K562 (cell line): ENCODE results near the gene ODR4. TPM values are rescaled to one million over a fixed set of nuclear protein-coding genes. Genes with fewer than 3 reads are reported as not detected.
"Not testable (repeated sequence)": the region's sequence is repeated elsewhere in the genome, so short reads cannot be mapped to it uniquely, and the experiment has no call there.

Experiments
- ATAC-seq: fragments of 200-7000 bp; cut with Tn5 transposase; 3 replicates; pipeline ENCODE4 v1.9.1; 2020; ENCODE audit warnings: moderate library complexity
- BruUV-seq: library from RNA; stranded (reverse); fragments of 400-500 nt; replicated peaks from 2 replicates; lab custom pipeline; 2021; lab: Mats Ljungman, UMichigan
- CTCF ChIA-PET: fragments of 300-600 bp; formaldehyde crosslinking; extraction: SDS; loops from one replicate; lab custom pipeline; 2021; ENCODE audit warnings: low intra/inter-chr PET ratio; lab: Yijun Ruan, JAX
- POLR2A ChIA-PET: fragments of 300-600, 350-650 bp; sonication (Branson Sonifier 250); formaldehyde crosslinking; extraction: SDS; loops from one replicate; lab custom pipeline; 2021; ENCODE audit warnings: antibody characterized with exemption, inconsistent platforms; lab: Yijun Ruan, JAX
- DNase-seq, 4 experiments: peaks; one replicate each; pipeline versions ENCODE4 v3.0.0 to v3.0.0-alpha.2; 2011 to 2018; ENCODE audit warnings: low spot score in 3 of 4, mixed read lengths in 3 of 4; ENCODE audit errors: extremely low read depth in 1 of 4
- FAIRE-seq: peaks from 2 replicates; lab custom pipeline; 2011; peaks lifted over from hg19 to GRCh38; lab: Jason Lieb, UNC
- H2AFZ ChIP-seq: 2 replicates; pipeline ENCODE4 v1.6.0; 2011; ENCODE audit warnings: low read depth, low read length, control low read depth, inconsistent platforms
- H3K27ac ChIP-seq: fragments of 200-600 bp; 3 replicates; pipeline ENCODE4 v1.8.0; 2011; ENCODE audit warnings: low read depth, mild to moderate bottlenecking, control low read depth, inconsistent platforms, low read length, moderate library complexity, mixed read lengths; ENCODE audit errors: extremely low read depth
- H3K27me3 ChIP-seq, 2 experiments: fragments of 300-600 bp in 1 of 2; 2 replicates in 1 of 2; 3 replicates in 1 of 2; pipeline versions ENCODE4 v1.6.0 to v1.8.0; 2011; ENCODE audit warnings: inconsistent platforms in 2 of 2, low read length in 2 of 2, mild to moderate bottlenecking in 1 of 2, mixed read lengths in 1 of 2, moderate library complexity in 1 of 2; ENCODE audit not compliant: control insufficient read depth in 2 of 2, insufficient read depth in 2 of 2
- H3K36me3 ChIP-seq: fragments of 300-600 bp; 3 replicates; pipeline ENCODE4 v1.8.0; 2011; ENCODE audit warnings: mild to moderate bottlenecking, low read length, inconsistent platforms; ENCODE audit not compliant: control insufficient read depth, insufficient read depth
- H3K4me1 ChIP-seq, 2 experiments: fragments of 200-600 bp in 1 of 2; replicated peaks in 1 of 2; 2 replicates in 1 of 2; 3 replicates in 1 of 2; pipeline versions ENCODE4 v1.5.1 to v1.8.0; 2011; ENCODE audit warnings: inconsistent platforms in 2 of 2, low read length in 2 of 2, mild to moderate bottlenecking in 1 of 2, mixed read lengths in 1 of 2, moderate library complexity in 1 of 2; ENCODE audit not compliant: control insufficient read depth in 2 of 2, insufficient read depth in 2 of 2
- H3K4me2 ChIP-seq: 2 replicates; pipeline ENCODE4 v1.6.1; 2011; ENCODE audit warnings: low read length, control low read depth, inconsistent platforms, mixed read lengths; ENCODE audit not compliant: insufficient read depth
- H3K4me3 ChIP-seq: fragments of 200-600 bp; sonication (generic), shearing (Covaris generic); 2 replicates; pipeline ENCODE4 v1.5.1; 2016; ENCODE audit warnings: control low read depth, inconsistent platforms
- H3K79me2 ChIP-seq: fragments of 200-600 bp; 3 replicates; pipeline ENCODE4 v1.8.0; 2011; ENCODE audit warnings: low read length, inconsistent platforms; ENCODE audit not compliant: control insufficient read depth, insufficient read depth
- H3K9ac ChIP-seq, 2 experiments: 2 replicates each; pipeline versions ENCODE4 v1.6.0 to v1.6.1; 2011; ENCODE audit warnings: low read depth in 2 of 2, low read length in 2 of 2, control low read depth in 1 of 2, inconsistent platforms in 1 of 2, mild to moderate bottlenecking in 1 of 2, mixed read lengths in 1 of 2; ENCODE audit not compliant: insufficient read depth in 1 of 2
- H3K9me1 ChIP-seq: one replicate; pipeline ENCODE4 v1.6.0; 2011; ENCODE audit warnings: inconsistent platforms, mild to moderate bottlenecking, low read length, moderate library complexity; ENCODE audit not compliant: control insufficient read depth, insufficient read depth
- H3K9me3 ChIP-seq: replicated peaks from 2 replicates; pipeline ENCODE4 v1.5.1; 2011; ENCODE audit warnings: low read depth, low read length, inconsistent platforms; ENCODE audit not compliant: control insufficient read depth, insufficient read depth
- H4K20me1 ChIP-seq: replicated peaks from 2 replicates; pipeline ENCODE4 v1.6.1; 2011; ENCODE audit warnings: low read length, inconsistent platforms, mixed read lengths; ENCODE audit not compliant: control insufficient read depth, insufficient read depth
- USF1 ChIP-seq: sonication (generic); formaldehyde crosslinking; IDR thresholded peaks from 2 replicates; pipeline ENCODE4 v1.9.0; 2022; ENCODE audit warnings: mild to moderate bottlenecking, missing genetic modification reagents
- WGBS: fragments of 100-300 bp; shearing (Covaris generic); methylation state at CpG from one replicate; pipeline ENCODE4 v1.1.6; 2016; ENCODE audit warnings: low coverage, mixed read lengths; ENCODE audit not compliant: insufficient coverage; ENCODE audit errors: missing lambda C conversion rate; 5-methylcytosine and 5-hydroxymethylcytosine counted together
- in situ Hi-C: fragments of 300-500 bp; cut with MboI; formaldehyde crosslinking; loops from 4 replicates; pipeline ENCODE4 v1.15.0; 2018; ENCODE audit warnings: inconsistent platforms, mixed read lengths
- intact Hi-C: fragments of 100-400 bp; cut with micrococcal nuclease; formaldehyde crosslinking; loops from 2 replicates; pipeline ENCODE4 v1.14.2; 2022
- polyA plus RNA-seq, 8 experiments: library from polyadenylated mRNA; depleted of rRNA in 4 of 8; stranded (reverse) in 5 of 8; unstranded in 3 of 8; fragments of >200 nt; fragmentation: Nextera tagmentation in 2 of 8; fragmentation: Illumina TruSeq in 1 of 8; extraction: Ambion mirVana in 2 of 8; extraction: Trizol in 1 of 8; gene quantifications; 2 replicates each; pipeline versions ENCODE4 v1.2.1 to v1.2.3, GENCODE V29; 2011 to 2014; ENCODE audit warnings: inconsistent platforms in 1 of 8, missing spikeins in 1 of 8
- total RNA-seq, 7 experiments: library from RNA; depleted of rRNA in 6 of 7; stranded (reverse); fragments of >200 nt in 6 of 7; fragmentation: Illumina TruSeq in 2 of 7; extraction: Trizol in 2 of 7; gene quantifications; 2 replicates each; pipeline versions ENCODE4 v1.2.1 to v1.2.3, GENCODE V29; 2011 to 2021; ENCODE audit warnings: low replicate concordance in 1 of 7

ODR4 gene
- total and polyA plus RNA-seq, 9 of the 15 experiments (the other 6 are each of a cell fraction or from before 2014, with no cell fraction given) = 23.1 to 63.9 (median 44.1) TPM

DNA sequence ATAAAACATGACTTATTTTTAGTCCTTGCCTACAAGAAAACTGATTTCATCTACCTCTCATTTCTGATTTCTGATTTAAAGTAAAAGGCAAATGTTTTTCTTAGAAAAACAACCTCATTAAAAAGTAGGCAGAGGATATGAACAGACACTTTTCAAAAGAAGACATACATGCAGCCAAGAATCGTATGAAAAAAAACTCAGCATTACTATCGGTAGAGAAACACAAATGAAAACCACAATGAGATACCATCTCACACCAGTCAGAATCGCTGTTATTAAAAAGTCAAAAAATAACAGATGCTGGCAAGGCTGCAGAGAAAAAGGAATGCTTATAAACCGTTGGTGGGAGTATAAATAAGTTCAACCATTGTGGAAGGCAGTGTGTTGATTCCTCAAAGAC lies 16.2 kb downstream of the ODR4 start (continued):
- no peak for TF ChIP-seq USF1 (CRISPR knock-in tag)

DNA sequence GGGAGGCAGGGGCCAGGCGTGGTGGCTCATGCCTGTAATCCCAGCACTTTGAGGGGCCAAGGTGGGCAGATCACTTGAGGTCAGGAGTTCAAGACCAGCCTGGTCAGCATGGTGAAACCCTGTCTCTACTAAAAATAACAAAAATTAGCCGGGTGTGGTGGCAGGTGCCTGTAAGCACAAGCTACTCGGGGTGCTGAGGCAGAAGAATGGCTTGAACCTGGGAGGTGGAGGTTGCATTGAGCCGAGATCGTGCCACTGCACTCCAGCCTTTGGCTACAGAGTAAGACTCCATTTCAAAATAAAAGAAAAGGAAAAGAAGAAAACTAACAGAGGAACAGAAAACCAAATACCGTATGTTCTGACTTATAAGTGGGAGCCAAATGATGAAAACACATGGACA lies 17.1 kb downstream of the ODR4 start:
- ATAC-seq = peak; percentile 37
- in situ Hi-C loops, H3K4me3 ChIP-seq, DNase-seq, CTCF ChIA-PET, H2AFZ ChIP-seq, BruUV-seq, H3K4me2 ChIP-seq, H3K79me2 ChIP-seq, H3K4me1 ChIP-seq, H4K20me1 ChIP-seq, H3K27me3 ChIP-seq, H3K9me1 ChIP-seq, H3K27ac ChIP-seq, H3K9ac ChIP-seq, intact Hi-C loops, H3K9me3 ChIP-seq, FAIRE-seq: not testable (repeated sequence)
- WGBS = 91% methylated on average over 6 of the region's 6 CpGs
- H3K36me3 ChIP-seq = peaks cover 90% of the 10 kb centered on the region
- POLR2A ChIA-PET = interaction anchor here (2.0 to 2.2 kb wide), 2 partner anchors 12 to 17 kb away, joined by 6 read pairs; partner anchors contain the start of genes ODR4 and TPR

GRCh38 chr1:186401446-186401845 lies 25.8 kb downstream of the ODR4 start:
- H3K27ac ChIP-seq, DNase-seq, H3K9me1 ChIP-seq, H3K79me2 ChIP-seq, H3K4me1 ChIP-seq, H3K9ac ChIP-seq, in situ Hi-C loops, H3K9me3 ChIP-seq, ATAC-seq, CTCF ChIA-PET, H3K4me3 ChIP-seq, H3K27me3 ChIP-seq, H4K20me1 ChIP-seq, FAIRE-seq, BruUV-seq, H3K4me2 ChIP-seq, H2AFZ ChIP-seq, POLR2A ChIA-PET: not testable (repeated sequence)
- WGBS = 96% methylated on average over 2 of the region's 2 CpGs
- peaks cover 81% of the 10 kb centered on the region for H3K36me3 ChIP-seq
- intact Hi-C loops = loop anchor here (5.0 kb wide), 1 partner anchor 1446 kb away; no protein-coding TSS in a partner anchor
